Activated CD4-positive, CD25-positive, alpha-beta regulatory T cell treated with anti-CD3 and anti-CD28 coated beads, Interleukin-2, amount 50 U/mL, for 24 hours (primary cell): ENCODE data around the gene ADAP1.

ENCODE experiments used
- ATAC-seq, 2 donors: fragments of 150-1000 bp; cut with Tn5 transposase; one replicate each; pipeline ENCODE4 v1.10.0; 2021; ENCODE audit warnings: mild to moderate bottlenecking in 1 of 2, moderate library complexity in 1 of 2

The ADAP1 gene

GRCh38 chr7:906776-907157 lies 47.7 kb downstream of the ADAP1 start:
- no peak for ATAC-seq

GRCh38 chr7:904847-905246 lies 49.6 kb downstream of the ADAP1 start:
- no peak for ATAC-seq

- no peak for ATAC-seq
Measured at GRCh38 chr7:903921-904755, 50.3 kb downstream of the ADAP1 start.

- no peak for ATAC-seq
Measured at GRCh38 chr7:902996-903395, 51.5 kb downstream of the ADAP1 start.

GRCh38 chr7:901388-902154 lies 52.9 kb downstream of the ADAP1 start:
- ATAC-seq, result peak; percentile 19 to 21

GRCh38 chr7:901041-901387 lies 53.5 kb downstream of the ADAP1 start:
- ATAC-seq, result no peak

- no peak for ATAC-seq
Measured at GRCh38 chr7:900331-901040, 54.0 kb downstream of the ADAP1 start.

GRCh38 chr7:899806-900205 lies 54.7 kb downstream of the ADAP1 start:
- no peak for ATAC-seq

- no peak for ATAC-seq
Measured at GRCh38 chr7:898855-899681, 55.4 kb downstream of the ADAP1 start.

GRCh38 chr7:898460-898854 lies 56.0 kb downstream of the ADAP1 start:
- ATAC-seq, result no peak

GRCh38 chr7:897771-898376 lies 56.6 kb downstream of the ADAP1 start:
- no peak for ATAC-seq

GRCh38 chr7:897086-897485 lies 57.4 kb downstream of the ADAP1 start:
- ATAC-seq, result no peak

- no peak for ATAC-seq
Measured at GRCh38 chr7:896346-897075, 58.0 kb downstream of the ADAP1 start.

- ATAC-seq, result no peak
Measured at GRCh38 chr7:895451-896052, 58.9 kb downstream of the ADAP1 start.

- no peak for ATAC-seq
Measured at GRCh38 chr7:894927-895450, 59.5 kb downstream of the ADAP1 start.

GRCh38 chr7:894164-894867 lies 60.2 kb downstream of the ADAP1 start:
- ATAC-seq, result no peak

- ATAC-seq, result no peak
Measured at GRCh38 chr7:893686-894085, 60.8 kb downstream of the ADAP1 start.

GRCh38 chr7:892648-893593 lies 61.6 kb downstream of the ADAP1 start:
- ATAC-seq, result no peak

- ATAC-seq, result no peak
Measured at GRCh38 chr7:891805-892204, 62.7 kb downstream of the ADAP1 start.
